Fibroblast of pulmonary artery (primary cell): ENCODE results near the gene FAM209B.
"Not testable (repeated sequence)": the region's sequence is repeated elsewhere in the genome, so short reads cannot be mapped to it uniquely, and the experiment has no call there.

ENCODE experiments used
- DNase-seq: peaks from one replicate; pipeline ENCODE4 v3.0.0-alpha.2; 2010; ENCODE audit warnings: low read depth
- H3K4me3 ChIP-seq: replicated peaks from 2 replicates; pipeline ENCODE4 v1.5.1; 2011; ENCODE audit warnings: low read depth, mild to moderate bottlenecking, control low read depth, low read length, moderate library complexity
- CTCF ChIP-seq: IDR thresholded peaks from 2 replicates; pipeline ENCODE4 v1.5.1; 2011; ENCODE audit warnings: mild to moderate bottlenecking, control low read depth, low read length, inconsistent platforms; ENCODE audit errors: missing control alignments

FAM209B gene

GRCh38 chr20:56518721-56519398, 14.2 kb upstream of the FAM209B start:
- DNase-seq: no peak
- no peak overlapping the region for H3K4me3 ChIP-seq
- no peak for TF ChIP-seq CTCF

- DNase-seq: no peak
- H3K4me3 ChIP-seq: no peak overlapping the region
- no peak for TF ChIP-seq CTCF
Observed at GRCh38 chr20:56519551-56519950, 13.5 kb upstream of the FAM209B start.

- no peak for DNase-seq
- TF ChIP-seq CTCF: no peak
- no peak overlapping the region for H3K4me3 ChIP-seq
Observed at GRCh38 chr20:56520180-56520579, 12.9 kb upstream of the FAM209B start.

GRCh38 chr20:56520746-56521354, 12.2 kb upstream of the FAM209B start:
- not testable (repeated sequence) for DNase-seq, H3K4me3 ChIP-seq

- no peak for TF ChIP-seq CTCF
Observed at GRCh38 chr20:56522311-56522710, 10.7 kb upstream of the FAM209B start.

GRCh38 chr20:56524444-56524843, 8.6 kb upstream of the FAM209B start, which contains the start of gene FAM209A:
FAM209A (plus strand) TSS chr20:56524744; CDS start chr20:56524809, 65 bp downstream.
- not testable (repeated sequence) for H3K4me3 ChIP-seq, DNase-seq

More at GRCh38 chr20:56522311-56522710, 10.7 kb upstream of the FAM209B start:
- DNase-seq: no peak
- no peak overlapping the region for H3K4me3 ChIP-seq

- no peak for TF ChIP-seq CTCF
- no peak for DNase-seq
- no peak overlapping the region for H3K4me3 ChIP-seq
Observed at GRCh38 chr20:56527521-56527920, 5.5 kb upstream of the FAM209B start.

- DNase-seq: no peak
- TF ChIP-seq CTCF: no peak
- no peak overlapping the region for H3K4me3 ChIP-seq
Observed at GRCh38 chr20:56537997-56538396, 5.0 kb downstream of the FAM209B start.
